Activated CD4-positive, alpha-beta T cell treated with anti-CD3 and anti-CD28 coated beads, Interleukin-2, amount 50 U/mL, for 1 hour (primary cell): ENCODE results near the gene TMOD1.

ENCODE experiments used
- DNase-seq: peaks from one replicate; pipeline ENCODE4 v3.0.0-alpha.2; 2020

The TMOD1 gene

GRCh38 chr9:97500263-97500662 lies 1.2 kb upstream of the TMOD1 start:
- no peak for DNase-seq

- DNase-seq, result no peak
Observed at GRCh38 chr9:97500765-97501176, 695 bp upstream of the TMOD1 start.

- no peak for DNase-seq
Observed at GRCh38 chr9:97501972-97502221, 431 bp downstream of the TMOD1 start.

DNA sequence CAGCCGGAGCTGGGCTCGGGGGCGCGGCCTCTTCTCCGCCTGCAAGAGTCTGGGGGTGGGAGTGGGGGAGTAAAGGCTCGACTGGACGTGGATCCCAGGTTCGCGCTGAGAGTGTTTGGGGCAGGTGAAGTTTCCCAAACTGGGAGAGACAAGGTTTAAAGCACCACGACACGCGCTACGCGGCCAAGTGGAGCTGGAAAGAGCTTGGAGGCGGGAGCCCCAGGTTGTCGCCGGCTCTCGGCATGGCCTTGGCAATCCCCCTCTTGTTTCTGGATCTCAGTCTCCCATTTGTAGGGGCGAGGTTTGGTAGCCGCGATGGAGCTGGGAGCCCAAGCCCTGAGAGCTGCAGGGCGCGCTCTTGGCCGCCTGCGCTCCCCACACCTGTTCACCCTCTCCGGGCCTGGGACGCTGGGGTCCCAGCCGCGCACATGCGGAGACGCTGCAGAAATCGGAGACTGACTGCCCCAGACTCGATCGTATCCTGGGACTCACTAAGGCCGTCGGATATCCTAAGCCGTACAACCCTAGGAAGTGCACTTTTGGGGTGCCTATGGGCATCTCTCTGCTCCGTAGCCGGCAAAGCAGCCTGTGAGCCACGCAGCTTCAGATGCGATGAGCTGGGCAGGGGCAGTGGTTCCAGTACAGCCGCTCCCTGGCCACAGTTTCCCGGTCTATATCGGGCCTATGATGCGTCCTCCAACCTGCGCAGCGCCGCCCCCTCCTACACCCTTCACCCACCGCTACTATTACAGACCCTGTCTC lies 937 bp downstream of the TMOD1 start:
- DNase-seq, result no peak

DNA sequence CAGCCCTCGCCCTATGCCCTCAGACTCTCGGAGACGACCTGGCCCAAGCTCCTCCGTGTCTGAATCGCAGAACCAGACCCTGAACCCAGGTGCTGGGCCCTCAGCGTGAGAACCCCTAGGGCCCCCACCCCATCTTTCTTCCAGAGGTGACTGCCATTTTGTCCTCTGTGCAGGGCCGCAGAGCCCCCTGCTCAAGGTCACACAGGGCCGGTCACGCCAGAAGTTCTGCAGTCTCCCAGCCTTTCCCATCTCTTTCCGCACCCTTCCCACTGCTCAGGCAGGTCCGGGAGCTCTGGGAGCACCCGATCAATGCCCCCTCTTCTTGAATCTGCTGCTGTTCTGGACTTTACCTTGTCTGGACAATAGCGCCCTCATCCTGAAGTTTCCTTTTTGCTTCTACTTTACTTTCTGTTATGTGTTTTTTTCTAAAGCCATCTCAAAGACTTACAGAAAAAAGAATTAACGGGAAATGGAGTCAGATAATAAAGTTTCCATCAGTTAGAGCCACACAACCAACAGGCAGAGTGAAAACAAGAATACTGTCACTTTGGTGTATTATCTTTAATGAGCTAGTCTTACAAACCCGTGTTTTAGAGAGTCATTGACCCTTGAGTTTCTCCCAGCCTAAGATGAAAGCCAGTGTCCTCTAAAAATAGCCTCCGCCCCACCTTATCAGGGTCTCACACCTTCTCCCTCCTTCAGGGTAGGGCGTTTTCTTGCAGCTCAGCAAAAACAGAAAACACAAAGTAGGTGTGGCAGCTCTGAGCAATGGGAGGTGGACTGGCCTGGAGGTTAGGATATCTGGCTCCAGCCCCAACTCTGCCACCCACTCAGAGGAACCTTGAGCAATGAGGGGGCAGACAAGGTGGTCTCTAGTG lies 1.8 kb downstream of the TMOD1 start:
- DNase-seq, result no peak

DNA sequence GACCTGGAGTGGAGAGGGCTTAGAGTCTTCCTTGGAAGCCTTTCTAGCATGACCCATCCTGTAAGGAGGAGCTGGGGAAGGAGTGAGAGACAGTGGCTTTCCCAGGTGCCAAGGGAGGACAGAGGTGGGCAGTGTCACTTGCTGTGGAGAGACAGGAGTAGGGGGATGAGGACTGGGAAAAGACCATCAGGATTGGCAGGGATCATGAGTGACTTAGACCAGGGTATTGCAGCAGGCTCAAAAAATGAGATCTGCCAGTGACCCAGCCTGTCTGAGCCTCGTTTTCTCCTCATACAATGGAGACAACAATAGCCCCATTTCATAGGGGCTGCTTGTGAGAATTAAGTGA lies 2.4 kb downstream of the TMOD1 start:
- no peak for DNase-seq

DNA sequence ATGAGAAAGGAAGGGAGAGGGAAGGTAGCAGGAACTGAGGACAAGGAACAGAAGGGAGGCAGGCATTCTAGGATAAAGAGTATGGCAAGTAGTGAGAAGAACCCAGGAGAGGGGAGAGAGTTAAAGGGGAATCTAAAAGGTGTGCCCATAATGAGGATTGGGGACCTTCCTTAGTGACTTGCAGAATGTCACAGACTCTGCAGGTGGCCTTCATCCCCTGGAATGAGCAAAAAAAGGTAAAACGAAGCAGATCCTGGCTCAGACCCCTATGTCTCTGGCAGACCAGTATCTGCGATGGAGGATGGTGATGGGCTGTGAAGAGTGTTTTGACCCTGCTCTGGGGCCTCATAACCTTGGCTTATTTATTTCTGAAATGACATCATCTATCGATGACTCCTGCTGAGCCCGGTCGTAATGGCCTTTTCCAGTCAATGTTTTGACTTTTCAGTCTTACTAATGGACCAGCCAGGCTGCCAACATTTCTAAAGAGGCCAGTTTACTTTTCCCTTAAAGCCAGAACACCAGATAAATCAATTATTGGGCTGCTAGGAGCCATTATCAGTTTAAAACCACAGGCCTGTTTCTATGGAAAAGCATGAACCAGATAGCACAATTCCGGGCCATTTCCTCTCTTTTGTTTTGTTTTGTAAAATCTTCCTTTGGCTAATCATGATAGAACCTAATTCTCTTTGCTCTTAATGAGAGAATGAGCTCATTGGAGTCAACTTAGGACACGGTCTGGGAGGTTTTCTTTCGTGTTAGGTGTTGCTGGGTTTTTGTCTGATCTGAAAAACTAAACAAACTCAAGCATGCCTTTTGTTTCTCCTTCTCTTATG lies 3.1 kb downstream of the TMOD1 start:
- no peak for DNase-seq

GRCh38 chr9:97505845-97506244 lies 4.4 kb downstream of the TMOD1 start:
- DNase-seq, result no peak

DNA sequence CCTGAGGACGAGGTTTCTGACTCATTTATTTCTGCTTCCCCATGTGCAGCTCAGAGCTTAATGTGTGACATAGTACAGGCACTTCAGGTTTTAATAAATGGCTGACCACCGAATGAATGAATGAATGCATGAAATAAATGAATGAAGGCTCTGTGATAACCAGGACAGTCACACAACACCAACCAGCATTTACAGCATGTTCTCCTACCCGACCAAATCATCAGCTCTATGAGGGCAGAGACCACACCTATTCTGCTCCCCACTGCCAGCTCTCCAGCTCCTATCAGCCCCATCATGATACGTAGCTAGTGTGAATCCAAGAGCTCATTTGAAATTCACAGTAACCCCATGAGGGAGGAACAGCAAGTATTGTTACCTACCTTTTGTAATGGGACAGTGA lies 4.8 kb downstream of the TMOD1 start:
- DNase-seq, result no peak

DNA sequence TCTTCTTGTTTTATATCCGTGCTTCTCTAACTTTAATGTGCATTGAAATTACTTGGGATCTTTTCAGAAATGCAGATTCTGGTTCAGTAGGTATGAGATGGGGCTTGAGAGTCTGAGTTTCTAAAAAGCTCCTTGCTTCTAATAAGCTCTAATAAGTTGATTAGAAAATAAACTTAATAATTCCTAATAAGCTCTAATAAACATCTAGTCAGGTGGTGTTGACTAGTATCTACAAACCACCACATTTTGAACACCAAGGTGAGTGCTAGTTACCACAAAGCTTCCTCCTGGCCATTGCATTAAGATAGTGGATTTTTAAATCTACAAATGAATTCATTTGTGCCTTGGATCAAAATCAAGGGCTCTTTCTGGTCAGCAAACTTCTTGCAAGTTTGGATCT lies 5.3 kb downstream of the TMOD1 start:
- DNase-seq, result no peak

DNA sequence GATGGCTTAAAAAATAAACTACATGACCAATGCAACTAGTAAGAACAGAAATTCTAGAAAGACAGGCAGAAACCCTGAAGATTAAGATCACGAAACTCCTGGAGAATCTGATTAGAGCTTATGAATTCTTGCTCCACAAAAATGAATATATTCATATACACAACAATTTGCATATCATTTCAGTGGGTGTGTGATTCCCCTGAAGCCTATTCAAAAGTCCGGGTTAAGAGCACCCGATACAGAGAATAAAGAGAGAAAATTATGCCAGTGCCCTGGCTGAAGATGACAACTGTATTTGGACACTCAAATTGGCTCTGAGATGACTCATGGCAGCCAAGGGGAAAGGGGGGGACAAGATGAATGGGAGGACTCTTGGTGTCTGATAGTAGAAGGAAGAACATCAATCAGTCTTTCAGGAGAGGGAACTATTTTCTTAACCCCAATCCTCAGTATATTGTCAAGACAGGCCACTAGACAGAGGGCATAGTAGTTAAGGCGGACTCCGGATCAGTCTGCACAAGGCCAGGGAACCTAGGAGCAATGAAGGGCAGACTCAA lies 6.0 kb downstream of the TMOD1 start:
- DNase-seq, result no peak

DNA sequence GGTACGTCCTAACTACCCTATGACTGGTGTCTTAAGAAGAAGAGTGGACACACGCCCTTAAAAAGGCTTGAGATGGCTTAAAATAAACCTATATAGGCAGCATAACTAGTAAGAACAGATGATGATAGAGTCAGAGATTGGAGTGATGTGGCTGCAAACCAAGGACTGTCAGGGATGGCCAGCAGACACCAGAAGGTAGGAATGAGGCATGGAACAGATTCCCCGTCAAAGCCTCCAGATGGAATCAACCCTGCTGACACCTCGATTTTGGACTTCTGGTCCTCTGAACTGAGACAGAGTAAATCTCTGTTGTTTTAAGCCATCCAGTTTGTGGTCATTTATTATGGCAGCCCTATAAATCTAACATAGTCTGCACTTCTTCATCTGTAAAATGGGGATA lies 7.4 kb downstream of the TMOD1 start:
- DNase-seq, result no peak

DNA sequence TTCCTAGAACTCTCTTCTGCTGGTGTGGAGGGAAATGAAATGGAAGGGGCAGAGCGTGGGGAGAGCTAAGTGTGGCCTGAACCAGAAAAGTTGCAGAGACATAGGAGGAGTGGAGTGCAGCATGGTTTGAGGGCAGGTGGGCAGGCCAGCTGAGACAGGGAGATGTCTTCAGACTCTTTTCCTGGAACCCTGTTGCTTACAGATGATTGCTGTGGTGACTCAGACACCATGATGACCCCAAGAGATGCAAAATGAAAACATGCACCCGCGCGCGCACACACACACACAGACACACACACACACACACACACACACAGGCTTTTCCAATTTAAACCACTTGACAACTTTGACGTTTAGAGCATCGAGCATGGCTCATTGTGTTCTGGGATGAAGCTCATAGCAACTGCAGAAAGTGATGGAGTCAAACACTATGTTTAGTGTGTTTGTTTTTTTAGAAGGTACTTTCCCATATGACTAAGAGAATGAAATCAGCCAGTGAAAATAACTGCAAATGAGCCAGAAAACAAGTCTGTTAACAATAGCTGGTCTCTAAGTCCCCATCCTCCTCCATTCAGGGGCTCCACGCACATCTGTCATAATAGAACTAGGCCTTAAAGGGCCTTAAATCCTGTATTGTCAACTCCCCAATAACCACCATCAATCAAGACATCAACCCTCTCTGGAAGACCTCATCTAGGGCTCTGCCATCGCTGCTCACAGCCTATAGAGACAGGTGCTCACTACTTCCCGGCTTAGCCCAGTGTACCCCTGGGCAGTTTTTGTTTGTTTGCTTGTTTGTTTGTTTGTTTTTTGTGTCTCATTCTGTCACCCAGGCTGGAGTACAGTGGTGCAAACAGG lies 9.6 kb downstream of the TMOD1 start:
- no peak for DNase-seq

- no peak for DNase-seq
Observed at GRCh38 chr9:97511655-97512427, 10.4 kb downstream of the TMOD1 start.

DNA sequence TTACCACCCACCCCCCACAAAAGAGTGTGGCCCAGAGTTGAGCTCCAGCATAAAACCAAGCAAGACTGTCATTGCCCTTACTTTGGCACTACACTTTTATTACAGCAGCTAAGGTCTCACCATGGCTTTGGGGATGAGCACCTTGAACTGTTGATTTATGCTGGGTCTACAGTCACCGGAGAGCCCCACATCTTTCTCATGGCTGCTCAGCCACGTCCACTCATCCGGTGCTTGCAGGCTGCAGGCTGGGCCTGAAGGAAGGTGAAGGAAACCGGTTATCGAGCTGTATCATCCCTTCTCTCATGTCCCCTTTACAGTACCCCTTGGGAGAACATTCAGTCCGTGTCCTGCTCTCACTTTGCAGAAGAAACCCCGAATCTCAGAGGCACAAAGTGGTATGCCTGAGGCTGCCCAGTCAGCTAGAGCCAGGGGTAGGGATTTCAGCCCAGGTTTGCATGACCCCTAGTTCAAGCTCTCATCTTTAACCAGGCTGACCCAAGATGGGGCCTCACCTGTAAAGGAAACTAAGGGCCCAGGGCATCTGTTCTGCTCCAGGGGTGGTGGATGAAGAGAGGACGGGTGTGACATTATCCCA lies 11.6 kb downstream of the TMOD1 start:
- DNase-seq, result no peak

DNA sequence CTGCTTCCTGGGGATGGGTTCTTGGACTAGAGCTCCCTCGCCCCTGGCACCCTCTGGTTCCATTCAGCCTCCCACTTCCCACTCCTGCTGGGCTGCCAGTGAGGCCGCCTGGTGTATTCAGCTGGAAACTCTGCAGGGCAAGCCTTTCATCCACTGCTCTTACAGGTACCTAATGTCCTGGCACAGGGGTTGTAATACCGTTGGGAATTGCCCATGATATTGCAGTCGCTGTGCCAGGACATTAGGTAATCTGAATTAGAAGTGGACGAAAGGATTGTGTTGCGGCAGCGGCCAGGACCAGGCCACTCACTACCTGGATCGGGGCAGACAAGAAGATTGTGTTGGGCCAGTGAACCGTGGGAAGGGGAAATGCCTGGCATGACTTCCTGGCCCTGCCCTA lies 13.1 kb downstream of the TMOD1 start:
- no peak for DNase-seq

- DNase-seq, result no peak
Observed at GRCh38 chr9:97515662-97516061, 14.2 kb downstream of the TMOD1 start.

- no peak for DNase-seq
Observed at GRCh38 chr9:97516111-97516510, 14.6 kb downstream of the TMOD1 start.

DNA sequence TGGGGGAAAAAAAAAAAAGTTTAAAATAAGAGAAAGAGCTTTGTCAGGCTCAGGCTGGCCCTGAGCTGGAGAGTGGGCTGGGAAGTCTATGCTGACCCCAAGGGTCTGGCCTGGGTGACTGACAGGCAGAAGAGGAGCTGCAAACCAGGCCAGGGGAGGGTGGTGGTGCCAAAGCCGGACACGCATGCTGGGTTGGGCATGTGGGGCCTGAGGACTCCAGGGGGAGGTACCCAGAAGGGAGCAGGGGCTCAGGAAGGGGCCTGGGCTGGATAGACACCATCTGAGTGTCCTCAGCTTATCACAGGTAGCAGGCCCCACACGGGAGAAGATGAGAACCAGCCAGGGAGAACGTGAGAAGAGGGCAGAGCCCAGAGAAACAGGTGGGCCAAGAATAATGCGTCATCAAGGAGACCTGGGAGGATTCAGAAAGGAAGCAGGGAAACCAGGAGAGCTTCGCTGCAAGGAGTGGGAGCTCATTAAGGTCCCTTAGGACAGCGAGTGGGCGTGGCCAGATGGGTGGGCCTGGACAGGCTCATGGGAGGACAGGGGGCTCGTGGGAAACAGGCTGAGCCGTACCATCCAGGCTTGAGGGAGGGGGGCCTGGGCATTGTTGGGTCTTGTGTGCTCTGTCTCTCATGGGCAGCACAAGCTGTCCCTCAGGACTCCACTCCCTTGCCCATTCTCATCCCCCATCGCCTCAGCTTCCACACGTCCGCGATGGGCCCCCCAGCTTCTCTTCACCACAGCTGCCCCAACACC lies 16.0 kb downstream of the TMOD1 start:
- DNase-seq, result no peak

- DNase-seq, result no peak
Observed at GRCh38 chr9:97518166-97518908, 16.9 kb downstream of the TMOD1 start.
